Liver (tissue), 3 donors: ENCODE results near the gene MGAT1.

Experiments
- CTCF ChIP-seq: fragments of 150-350 bp; IDR thresholded peaks from 2 replicates; pipeline ENCODE4 v1.5.1; 2017; ENCODE audit warnings: improper control_type of control experiment, low read depth, low read length; ENCODE audit not compliant: missing input control
- FOXA1 ChIP-seq: IDR thresholded peaks from 2 replicates; pipeline ENCODE4 v1.6.1; 2016; ENCODE audit warnings: antibody characterized with exemption
- GABPA ChIP-seq, 2 donors: IDR thresholded peaks in 1 of 2; conservative IDR thresholded peaks in 1 of 2; 2 replicates each; pipeline ENCODE4 v1.6.1; 2016; ENCODE audit warnings: antibody characterized with exemption in 2 of 2, mild to moderate bottlenecking in 1 of 2, moderate library complexity in 1 of 2
- HNF4A ChIP-seq, 2 donors: conservative IDR thresholded peaks; 2 replicates each; pipeline ENCODE4 v1.6.1; 2016; ENCODE audit warnings: antibody characterized with exemption in 2 of 2, mild to moderate bottlenecking in 2 of 2
- JUND ChIP-seq, 2 donors: IDR thresholded peaks; 2 replicates each; pipeline ENCODE4 v1.6.1; 2016; ENCODE audit warnings: antibody characterized with exemption in 2 of 2
- MAX ChIP-seq: IDR thresholded peaks from 2 replicates; pipeline ENCODE4 v1.6.1; 2016; ENCODE audit warnings: antibody characterized with exemption
- REST ChIP-seq: IDR thresholded peaks from 2 replicates; pipeline ENCODE4 v1.6.1; 2016; ENCODE audit warnings: antibody characterized with exemption, mild to moderate bottlenecking
- TAF1 ChIP-seq: conservative IDR thresholded peaks from 2 replicates; pipeline ENCODE4 v1.6.1; 2016; ENCODE audit warnings: antibody characterized with exemption, mild to moderate bottlenecking
- YY1 ChIP-seq: IDR thresholded peaks from 2 replicates; pipeline ENCODE4 v1.6.1; 2016; ENCODE audit warnings: antibody characterized with exemption, mild to moderate bottlenecking
- ZBTB33 ChIP-seq: IDR thresholded peaks from 2 replicates; pipeline ENCODE4 v1.6.1; 2016; ENCODE audit warnings: antibody characterized with exemption
- donor health status: healthy.
- donor health status: healthy.

- no peak for TF ChIP-seq JUND (IDR thresholded peaks at IDR 0.05)
- no peak for TF ChIP-seq GABPA (IDR thresholded peaks at IDR 0.05 in 1 of 2, conservative IDR thresholded peaks at IDR 0.05 in 1 of 2)
- no peak for TF ChIP-seq MAX
- TF ChIP-seq CTCF: no peak
- no peak for TF ChIP-seq FOXA1
- no peak for TF ChIP-seq HNF4A (conservative IDR thresholded peaks at IDR 0.05)
- no peak for TF ChIP-seq REST
- TF ChIP-seq ZBTB33: no peak
- TF ChIP-seq YY1: no peak
- no peak for TF ChIP-seq TAF1
Measured at GRCh38 chr5:180844432-180844831, 41.8 kb upstream of the MGAT1 start.
